Caco-2 (cell line): ENCODE results near the gene TRPM7. TPM values are rescaled to one million over a fixed set of nuclear protein-coding genes. Genes with fewer than 3 reads are reported as not detected.

ENCODE experiments used
- BruUV-seq: library from RNA; stranded (reverse); fragments of 400-500 nt; replicated peaks from 2 replicates; lab custom pipeline; 2021; lab: Mats Ljungman, UMichigan
- CTCF ChIA-PET: fragments of 300-600 bp; sonication (Branson Sonifier 250); formaldehyde crosslinking; loops from one replicate; lab custom pipeline; 2022; ENCODE audit warnings: antibody characterized with exemption; lab: Charles Lee
- POLR2A ChIA-PET: fragments of 300-600 bp; sonication (Branson Sonifier 250); formaldehyde crosslinking; loops from one replicate; lab custom pipeline; 2022; ENCODE audit warnings: antibody characterized with exemption; lab: Charles Lee
- DNase-seq, 2 experiments: peaks; one replicate each; pipeline versions ENCODE4 v3.0.0 to v3.0.0-alpha.2; 2020 to 2022
- H3K27me3 ChIP-seq: replicated peaks from 2 replicates; pipeline ENCODE4 v1.6.0; 2011; ENCODE audit warnings: low read length; ENCODE audit not compliant: control insufficient read depth, insufficient read depth
- H3K36me3 ChIP-seq: 2 replicates; pipeline ENCODE4 v1.5.1; 2011; ENCODE audit warnings: low read length; ENCODE audit not compliant: control insufficient read depth, insufficient read depth
- H3K4me1 ChIP-seq: fragments of 250-450 bp; sonication (Bioruptor Pico); 2 replicates; pipeline ENCODE4 v1.5.1; 2020; ENCODE audit warnings: mild to moderate bottlenecking
- H3K4me3 ChIP-seq: 2 replicates; pipeline ENCODE4 v1.5.1; 2011; ENCODE audit warnings: low read depth, mild to moderate bottlenecking, control low read depth, low read length
- H3K9me3 ChIP-seq: fragments of 250-450 bp; sonication (Bioruptor Pico); 2 replicates; pipeline ENCODE4 v1.5.1; 2020; ENCODE audit warnings: mild to moderate bottlenecking, moderate library complexity
- H3K27ac Mint-ChIP-seq: one replicate; pipeline ENCODE4 v1.8.0; 2022; ENCODE audit warnings: mixed read lengths; ENCODE audit not compliant: unreplicated experiment
- H3K27me3 Mint-ChIP-seq: one replicate; pipeline ENCODE4 v1.8.0; 2022; ENCODE audit warnings: mixed read lengths; ENCODE audit not compliant: insufficient read depth, unreplicated experiment
- H3K36me3 Mint-ChIP-seq: one replicate; pipeline ENCODE4 v1.8.0; 2022; ENCODE audit warnings: mild to moderate bottlenecking, mixed read lengths; ENCODE audit not compliant: insufficient read depth, unreplicated experiment
- H3K4me1 Mint-ChIP-seq: one replicate; pipeline ENCODE4 v1.8.0; 2022; ENCODE audit warnings: low read depth, mixed read lengths; ENCODE audit not compliant: unreplicated experiment
- H3K4me3 Mint-ChIP-seq: one replicate; pipeline ENCODE4 v1.8.0; 2022; ENCODE audit warnings: mild to moderate bottlenecking, moderate library complexity, mixed read lengths; ENCODE audit not compliant: unreplicated experiment
- H3K9me3 Mint-ChIP-seq: one replicate; pipeline ENCODE4 v1.8.0; 2022; ENCODE audit warnings: mixed read lengths; ENCODE audit not compliant: unreplicated experiment
- CTCF ChIP-seq, 2 experiments: fragments of 200-600 bp in 1 of 2; IDR thresholded peaks; 1 replicate in 1 of 2; 2 replicates in 1 of 2; pipeline versions ENCODE4 v1.5.1 to v1.8.0; 2011 to 2022; ENCODE audit warnings: antibody characterized with exemption in 1 of 2, control low read depth in 1 of 2, inconsistent platforms in 1 of 2, low read depth in 1 of 2, low read length in 1 of 2, mild to moderate bottlenecking in 1 of 2, moderate library complexity in 1 of 2; ENCODE audit not compliant: insufficient read depth in 1 of 2, severe bottlenecking in 1 of 2, unreplicated experiment in 1 of 2
- intact Hi-C: fragments of 100-400 bp; cut with micrococcal nuclease; formaldehyde crosslinking; loops from one replicate; pipeline ENCODE4 v1.10.0; 2022; ENCODE audit not compliant: unreplicated experiment
- total RNA-seq: library from RNA; stranded (reverse); gene quantifications from 2 replicates; pipeline ENCODE4 v1.2.3, GENCODE V29; 2022

TRPM7 gene
- total RNA-seq, 1 experiment from 2014 or later = 70.9 TPM

DNA sequence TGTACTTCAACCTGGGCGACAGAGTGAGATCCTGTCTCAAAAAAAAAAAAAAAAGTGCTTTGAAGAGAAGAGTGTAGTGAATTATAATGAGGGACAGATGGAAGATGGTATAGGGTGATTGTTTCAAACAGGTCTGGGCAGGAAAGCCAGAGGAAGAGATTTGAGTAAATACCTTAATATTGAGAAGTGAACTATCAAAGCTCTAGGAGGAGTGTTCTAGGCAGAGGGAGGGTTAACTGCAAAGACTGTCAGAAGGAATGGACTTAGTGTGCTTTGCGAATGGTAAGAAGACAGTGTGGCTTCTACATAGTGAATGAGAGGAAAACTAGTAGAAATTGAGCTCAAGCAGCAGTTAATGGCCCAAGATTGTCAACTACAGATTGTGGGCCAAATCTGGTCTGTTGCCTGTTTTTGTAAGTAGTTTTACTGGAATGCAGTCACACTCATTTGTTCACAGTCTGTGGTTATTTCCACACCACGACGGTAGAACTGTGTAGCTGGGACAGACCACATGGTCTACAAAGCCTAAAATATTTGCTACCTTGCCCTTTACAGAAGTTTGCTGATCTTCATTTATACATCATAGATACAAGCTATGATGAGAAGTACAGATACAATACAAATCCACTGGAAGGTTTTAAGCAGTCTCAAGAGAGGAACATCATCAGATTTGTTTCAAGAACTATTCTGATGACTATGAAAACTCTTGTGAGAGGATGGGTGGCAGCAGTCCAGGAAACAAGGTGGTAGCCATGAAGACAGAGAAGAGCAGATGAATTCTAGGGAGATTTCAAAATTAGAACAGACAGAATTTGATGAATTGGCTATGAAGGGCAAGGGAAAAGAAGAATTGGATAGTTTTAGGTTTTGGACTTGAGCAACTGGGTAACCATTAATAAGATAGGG lies 123.6 kb downstream of the TRPM7 start:
- ChIA-PET CTCF (no interaction called here), POLR2A (no interaction called here)
- Histone ChIP-seq H3K27me3 (no peaks in the 10 kb centered on the region), H3K4me3 (no peak overlapping the region), H3K4me1 (no peaks in the 10 kb centered on the region), H3K9me3 (no peaks in the 10 kb centered on the region), H3K36me3 (no peaks in the 10 kb centered on the region; the same call in 1 of the 2 replicates)
- Mint-ChIP-seq H3K4me3 (no peak overlapping the region), H3K9me3 (no peaks in the 10 kb centered on the region), H3K4me1 (no peaks in the 10 kb centered on the region), H3K36me3 (peaks cover 70% of the 10 kb centered on the region), H3K27me3 (no peaks in the 10 kb centered on the region), H3K27ac (no peak overlapping the region)
- no peak for DNase-seq
- BruUV-seq = no TSS peak
- no peak for TF ChIP-seq CTCF (IDR thresholded peaks at IDR 0.05; ENCODE audit: insufficient read depth in 1 of 2, low read depth in 1 of 2, low read length in 1 of 2, severe bottlenecking in 1 of 2, unreplicated experiment in 1 of 2)
- intact Hi-C loops = no loop called here

DNA sequence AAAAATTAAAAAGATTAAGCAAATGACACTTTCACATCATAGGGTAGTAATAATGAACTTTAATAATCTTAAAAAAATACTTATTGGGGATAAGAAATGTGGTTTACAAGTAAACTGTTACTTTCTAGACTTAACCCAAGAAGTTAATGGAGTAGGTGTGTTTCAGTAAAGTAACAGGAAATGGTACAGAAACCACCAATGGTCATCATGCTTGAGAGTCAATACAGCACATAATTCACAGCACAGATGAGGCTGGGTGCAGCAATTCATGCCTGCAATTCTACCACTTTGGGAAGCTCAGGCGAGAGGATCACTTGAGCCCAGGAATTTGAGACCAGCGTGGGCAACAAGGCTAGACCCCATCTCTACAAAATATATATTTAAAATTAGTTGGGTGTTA lies 128.6 kb downstream of the TRPM7 start:
- CTCF ChIA-PET = no interaction called here
- POLR2A ChIA-PET = no interaction called here
- DNase-seq = no peak
- no peak for TF ChIP-seq CTCF (IDR thresholded peaks at IDR 0.05; ENCODE audit: insufficient read depth in 1 of 2, low read depth in 1 of 2, low read length in 1 of 2, severe bottlenecking in 1 of 2, unreplicated experiment in 1 of 2)
- H3K4me3 Mint-ChIP-seq = no peak overlapping the region
- Histone ChIP-seq H3K4me3 (no peak overlapping the region), H3K27me3 (no peaks in the 10 kb centered on the region), H3K4me1 (no peaks in the 10 kb centered on the region), H3K9me3 (no peaks in the 10 kb centered on the region), H3K36me3 (no peaks in the 10 kb centered on the region; the same call in 1 of the 2 replicates)
- peaks cover 87% of the 10 kb centered on the region for H3K36me3 Mint-ChIP-seq
- no peaks in the 10 kb centered on the region for H3K4me1 Mint-ChIP-seq
- no peaks in the 10 kb centered on the region for H3K9me3 Mint-ChIP-seq
- intact Hi-C loops = no loop called here
- H3K27me3 Mint-ChIP-seq = no peaks in the 10 kb centered on the region
- no peak overlapping the region for H3K27ac Mint-ChIP-seq
- no TSS peak for BruUV-seq

DNA sequence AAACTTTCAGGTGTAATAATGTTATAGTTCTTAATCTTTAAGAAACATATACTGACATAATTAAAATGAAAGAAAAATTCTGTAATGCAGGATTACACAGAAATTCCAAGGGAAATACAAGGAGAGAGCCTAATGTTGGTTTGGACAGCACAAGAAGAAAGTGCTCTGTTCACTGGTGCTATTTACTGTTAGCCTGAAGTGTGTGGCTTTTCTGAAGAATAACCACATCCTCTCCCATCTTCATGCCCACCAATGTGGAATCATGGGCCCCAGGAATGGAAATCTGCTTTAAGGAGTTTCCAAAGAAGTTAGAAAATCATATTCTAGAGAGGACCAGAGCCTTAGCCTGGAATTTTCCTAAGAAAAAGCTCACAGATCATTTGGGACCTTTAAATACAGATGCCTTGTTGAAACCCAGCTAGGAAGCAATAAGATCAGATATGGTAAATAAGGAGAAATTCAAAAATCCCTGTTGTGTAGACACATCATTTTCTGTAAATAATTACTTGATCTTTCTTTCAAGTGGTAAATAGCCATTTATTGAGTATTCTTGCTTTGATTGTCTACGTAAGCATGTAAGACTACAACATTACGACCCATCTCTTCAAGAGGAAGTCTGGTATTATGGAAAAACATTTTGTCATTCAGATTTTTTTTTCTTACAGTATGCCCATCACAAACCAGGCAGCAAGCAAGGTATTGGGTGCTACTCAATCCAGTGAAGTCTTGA lies 129.8 kb downstream of the TRPM7 start:
- H3K27me3 ChIP-seq = no peaks in the 10 kb centered on the region
- no peaks in the 10 kb centered on the region for H3K9me3 ChIP-seq
- ChIA-PET POLR2A (no interaction called here), CTCF (no interaction called here)
- Mint-ChIP-seq H3K4me1 (no peaks in the 10 kb centered on the region), H3K27me3 (no peaks in the 10 kb centered on the region), H3K9me3 (no peaks in the 10 kb centered on the region), H3K4me3 (no peak overlapping the region), H3K27ac (no peak overlapping the region), H3K36me3 (peaks cover 78% of the 10 kb centered on the region)
- no peak overlapping the region for H3K4me3 ChIP-seq
- no TSS peak for BruUV-seq
- no peak for DNase-seq
- no peak for TF ChIP-seq CTCF (IDR thresholded peaks at IDR 0.05; ENCODE audit: insufficient read depth in 1 of 2, low read depth in 1 of 2, low read length in 1 of 2, severe bottlenecking in 1 of 2, unreplicated experiment in 1 of 2)
- intact Hi-C loops = no loop called here
- H3K4me1 ChIP-seq = no peaks in the 10 kb centered on the region
- no peaks in the 10 kb centered on the region; the same call in 1 of the 2 replicates for H3K36me3 ChIP-seq
